Fibroblast of the conjunctiva (primary cell): Measurements from ENCODE around the gene BCAS1.
"Not testable (repeated sequence)": the region's sequence is repeated elsewhere in the genome, so short reads cannot be mapped to it uniquely, and the experiment has no call there.

Experiments used
- DNase-seq: peaks from one replicate; pipeline ENCODE4 v3.0.0-alpha.2; 2010; ENCODE audit warnings: low read depth

The BCAS1 gene

GRCh38 chr20:53984356-53985149 is 85.8 kb downstream of the BCAS1 start:
- no peak for DNase-seq

GRCh38 chr20:53983401-53983800 is 87.0 kb downstream of the BCAS1 start:
- DNase-seq: no peak

- no peak for DNase-seq
Observed at GRCh38 chr20:53982624-53983023, 87.8 kb downstream of the BCAS1 start.

GRCh38 chr20:53981752-53982437 is 88.5 kb downstream of the BCAS1 start:
- DNase-seq: no peak

GRCh38 chr20:53981130-53981529 is 89.3 kb downstream of the BCAS1 start:
- DNase-seq: no peak

- no peak for DNase-seq
Observed at GRCh38 chr20:53980031-53980465, 90.3 kb downstream of the BCAS1 start.

- no peak for DNase-seq
Observed at GRCh38 chr20:53978497-53978896, 91.9 kb downstream of the BCAS1 start.

- no peak for DNase-seq
Observed at GRCh38 chr20:53977391-53977790, 93.0 kb downstream of the BCAS1 start.

GRCh38 chr20:53975761-53976160 is 94.6 kb downstream of the BCAS1 start:
- DNase-seq: no peak

- DNase-seq: no peak
Observed at GRCh38 chr20:53974785-53975555, 95.4 kb downstream of the BCAS1 start.

- not testable (repeated sequence) for DNase-seq
Observed at GRCh38 chr20:53973882-53974281, 96.5 kb downstream of the BCAS1 start.

- no peak for DNase-seq
Observed at GRCh38 chr20:53972179-53972578, 98.2 kb downstream of the BCAS1 start.

- DNase-seq: no peak
Observed at GRCh38 chr20:53971096-53971683, 99.2 kb downstream of the BCAS1 start.

GRCh38 chr20:53970232-53970631 is 100.2 kb downstream of the BCAS1 start:
- DNase-seq: no peak

GRCh38 chr20:53967527-53967926 is 102.9 kb downstream of the BCAS1 start:
- no peak for DNase-seq

GRCh38 chr20:53966774-53967398 is 103.5 kb downstream of the BCAS1 start:
- no peak for DNase-seq

- DNase-seq: no peak
Observed at GRCh38 chr20:53964501-53965253, 105.7 kb downstream of the BCAS1 start.

- no peak for DNase-seq
Observed at GRCh38 chr20:53964067-53964466, 106.3 kb downstream of the BCAS1 start.

- no peak for DNase-seq
Observed at GRCh38 chr20:53963635-53964034, 106.8 kb downstream of the BCAS1 start.

GRCh38 chr20:53962388-53962787 is 108.0 kb downstream of the BCAS1 start:
- no peak for DNase-seq

- no peak for DNase-seq
Observed at GRCh38 chr20:53961527-53961926, 108.9 kb downstream of the BCAS1 start.
